ENCODE measurements around the gene TENM3.

Gene TENM3

GRCh38 chr4:182724414-182724813 is 481.2 kb downstream of the TENM3 start (continued):
- no peak for TF ChIP-seq PRDM10 (tag by site-specific recombination; IDR thresholded peaks at IDR 0.05)
- peak; percentile 99 for TF ChIP-seq PRDM6 (tag by site-specific recombination; IDR thresholded peaks at IDR 0.05)
- TF ChIP-seq ZSCAN30 (tag by site-specific recombination; IDR thresholded peaks at IDR 0.05): peak; percentile 56
- no peak for TF ChIP-seq SP2 (tag by site-specific recombination; IDR thresholded peaks at IDR 0.05)
- TF ChIP-seq ZFHX2 (tag by site-specific recombination; conservative IDR thresholded peaks at IDR 0.05): no peak
- TF ChIP-seq ZBTB11 (tag by site-specific recombination; conservative IDR thresholded peaks at IDR 0.05; ENCODE audit: low read depth): no peak
- TF ChIP-seq PRDM1 (tag by site-specific recombination; IDR thresholded peaks at IDR 0.05): no peak
- no peak for TF ChIP-seq ZNF26 (tag by site-specific recombination; IDR thresholded peaks at IDR 0.05)
- TF ChIP-seq KLF10 (tag by site-specific recombination; IDR thresholded peaks at IDR 0.05): peak; percentile 45
- TF ChIP-seq, protein P1, sequence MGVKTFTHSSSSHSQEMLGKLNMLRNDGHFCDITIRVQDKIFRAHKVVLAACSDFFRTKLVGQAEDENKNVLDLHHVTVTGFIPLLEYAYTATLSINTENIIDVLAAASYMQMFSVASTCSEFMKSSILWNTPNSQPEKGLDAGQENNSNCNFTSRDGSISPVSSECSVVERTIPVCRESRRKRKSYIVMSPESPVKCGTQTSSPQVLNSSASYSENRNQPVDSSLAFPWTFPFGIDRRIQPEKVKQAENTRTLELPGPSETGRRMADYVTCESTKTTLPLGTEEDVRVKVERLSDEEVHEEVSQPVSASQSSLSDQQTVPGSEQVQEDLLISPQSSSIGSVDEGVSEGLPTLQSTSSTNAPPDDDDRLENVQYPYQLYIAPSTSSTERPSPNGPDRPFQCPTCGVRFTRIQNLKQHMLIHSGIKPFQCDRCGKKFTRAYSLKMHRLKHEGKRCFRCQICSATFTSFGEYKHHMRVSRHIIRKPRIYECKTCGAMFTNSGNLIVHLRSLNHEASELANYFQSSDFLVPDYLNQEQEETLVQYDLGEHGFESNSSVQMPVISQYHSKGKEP (tag by site-specific recombination; IDR thresholded peaks at IDR 0.05): peak; percentile 90
- peak; percentile 78; the same call in 1 of the 2 replicates for TF ChIP-seq GLI2 (tag by site-specific recombination; IDR thresholded peaks at IDR 0.05; ENCODE audit: borderline replicate concordance, low read depth)
- TF ChIP-seq KLF9 (tag by site-specific recombination; IDR thresholded peaks at IDR 0.05; ENCODE audit: low read depth): no peak
- TF ChIP-seq, protein P2, sequence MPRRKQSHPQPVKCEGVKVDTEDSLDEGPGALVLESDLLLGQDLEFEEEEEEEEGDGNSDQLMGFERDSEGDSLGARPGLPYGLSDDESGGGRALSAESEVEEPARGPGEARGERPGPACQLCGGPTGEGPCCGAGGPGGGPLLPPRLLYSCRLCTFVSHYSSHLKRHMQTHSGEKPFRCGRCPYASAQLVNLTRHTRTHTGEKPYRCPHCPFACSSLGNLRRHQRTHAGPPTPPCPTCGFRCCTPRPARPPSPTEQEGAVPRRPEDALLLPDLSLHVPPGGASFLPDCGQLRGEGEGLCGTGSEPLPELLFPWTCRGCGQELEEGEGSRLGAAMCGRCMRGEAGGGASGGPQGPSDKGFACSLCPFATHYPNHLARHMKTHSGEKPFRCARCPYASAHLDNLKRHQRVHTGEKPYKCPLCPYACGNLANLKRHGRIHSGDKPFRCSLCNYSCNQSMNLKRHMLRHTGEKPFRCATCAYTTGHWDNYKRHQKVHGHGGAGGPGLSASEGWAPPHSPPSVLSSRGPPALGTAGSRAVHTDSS (tag by site-specific recombination; IDR thresholded peaks at IDR 0.05): no peak
- TF ChIP-seq ZNF10 (tag by site-specific recombination; IDR thresholded peaks at IDR 0.05): peak; percentile 69
- peak; percentile 91 for TF ChIP-seq OSR2 (tag by site-specific recombination; IDR thresholded peaks at IDR 0.05)
- no peak for TF ChIP-seq ZNF654 (tag by site-specific recombination; IDR thresholded peaks at IDR 0.05; ENCODE audit: low read depth)
- TF ChIP-seq ZNF239 (tag by site-specific recombination; IDR thresholded peaks at IDR 0.05): no peak
- TF ChIP-seq ZXDB (tag by site-specific recombination; IDR thresholded peaks at IDR 0.05): peak; percentile 63; the same call in 1 of the 2 replicates
- no peak for TF ChIP-seq WT1 (tag by site-specific recombination; IDR thresholded peaks at IDR 0.05)
- TF ChIP-seq BCL6B (tag by site-specific recombination; IDR thresholded peaks at IDR 0.05): peak; percentile 71
- no peak for TF ChIP-seq KLF16 (tag by site-specific recombination; IDR thresholded peaks at IDR 0.05)
- peak; percentile 46; the same call in 1 of the 2 replicates for TF ChIP-seq YY1 (tag by site-specific recombination; IDR thresholded peaks at IDR 0.05)
- TF ChIP-seq REPIN1 (tag by site-specific recombination; IDR thresholded peaks at IDR 0.05; ENCODE audit: low read depth): no peak
- peak; percentile 48; the same call in 1 of the 2 replicates for TF ChIP-seq OVOL3 (tag by site-specific recombination; IDR thresholded peaks at IDR 0.05)
